H9 (cell line): ENCODE data around the gene ABHD14A. TPM values are rescaled to one million over a fixed set of nuclear protein-coding genes. Genes with fewer than 3 reads are reported as not detected.

Source experiments
- DNase-seq: peaks from one replicate; pipeline ENCODE4 v3.0.0-alpha.2; 2017
- H2AFZ ChIP-seq: one replicate; pipeline ENCODE4 v1.6.1; 2013; ENCODE audit warnings: mild to moderate bottlenecking, low read length, control low read depth, moderate library complexity
- H2AK5ac ChIP-seq: 2 replicates; pipeline ENCODE4 v1.6.1; 2013; ENCODE audit warnings: low read length, control low read depth, mixed read lengths; ENCODE audit not compliant: insufficient read length
- H2BK120ac ChIP-seq: one replicate; pipeline ENCODE4 v1.6.1; 2013; ENCODE audit warnings: low read depth, mild to moderate bottlenecking, low read length, control low read depth, inconsistent platforms; ENCODE audit not compliant: poor library complexity, severe bottlenecking
- H2BK12ac ChIP-seq: 2 replicates; pipeline ENCODE4 v1.6.1; 2013; ENCODE audit warnings: low read length, control low read depth, mixed read lengths, low read depth; ENCODE audit not compliant: insufficient read length
- H2BK15ac ChIP-seq: 2 replicates; pipeline ENCODE4 v1.6.1; 2013; ENCODE audit warnings: low read depth, low read length, control low read depth
- H2BK20ac ChIP-seq: one replicate; pipeline ENCODE4 v1.6.1; 2013; ENCODE audit warnings: low read depth, mild to moderate bottlenecking, low read length, control low read depth, inconsistent platforms; ENCODE audit not compliant: poor library complexity, severe bottlenecking
- H2BK5ac ChIP-seq: 2 replicates; pipeline ENCODE4 v1.6.1; 2013; ENCODE audit warnings: low read length, control low read depth, mixed read lengths; ENCODE audit not compliant: insufficient read length
- H3K14ac ChIP-seq: 2 replicates; pipeline ENCODE4 v1.6.1; 2013; ENCODE audit warnings: low read length, control low read depth; ENCODE audit not compliant: insufficient read depth
- H3K18ac ChIP-seq: 2 replicates; pipeline ENCODE4 v1.6.1; 2013; ENCODE audit warnings: low read depth, mild to moderate bottlenecking, mixed read lengths, low read length, control low read depth; ENCODE audit not compliant: insufficient read length
- H3K23ac ChIP-seq: 2 replicates; pipeline ENCODE4 v1.6.1; 2013; ENCODE audit warnings: low read length, control low read depth, mixed read lengths, low read depth; ENCODE audit not compliant: insufficient read length
- H3K23me2 ChIP-seq: 2 replicates; pipeline ENCODE4 v1.6.1; 2013; ENCODE audit warnings: low read depth, mild to moderate bottlenecking, mixed read lengths, low read length, control low read depth; ENCODE audit not compliant: insufficient read length, poor library complexity, severe bottlenecking
- H3K27ac ChIP-seq: 2 replicates; pipeline ENCODE4 v1.5.1; 2013; ENCODE audit warnings: low read length, control low read depth, mixed read lengths, low read depth; ENCODE audit not compliant: insufficient read length
- H3K27me3 ChIP-seq: 2 replicates; pipeline ENCODE4 v1.6.1; 2013; ENCODE audit warnings: low read length, control low read depth, inconsistent platforms; ENCODE audit not compliant: insufficient read depth
- H3K4ac ChIP-seq: 2 replicates; pipeline ENCODE4 v1.6.1; 2013; ENCODE audit warnings: low read depth, mild to moderate bottlenecking, control low read depth, inconsistent platforms, low read length, moderate library complexity
- H3K4me1 ChIP-seq: 2 replicates; pipeline ENCODE4 v1.6.1; 2013; ENCODE audit warnings: low read length, control low read depth, inconsistent platforms; ENCODE audit not compliant: insufficient read depth
- H3K4me2 ChIP-seq: 2 replicates; pipeline ENCODE4 v1.6.1; 2013; ENCODE audit warnings: low read length, control low read depth, mixed read lengths; ENCODE audit not compliant: insufficient read length, insufficient read depth
- H3K56ac ChIP-seq: 2 replicates; pipeline ENCODE4 v1.6.1; 2013; ENCODE audit warnings: low read depth, mild to moderate bottlenecking, mixed read lengths, low read length, control low read depth; ENCODE audit not compliant: insufficient read length
- H3K79me1 ChIP-seq: 2 replicates; pipeline ENCODE4 v1.6.1; 2013; ENCODE audit warnings: low read depth, mild to moderate bottlenecking, moderate library complexity, low read length, control low read depth, inconsistent platforms; ENCODE audit not compliant: insufficient read depth, poor library complexity, severe bottlenecking
- H3K79me2 ChIP-seq: 2 replicates; pipeline ENCODE4 v1.6.1; 2013; ENCODE audit warnings: low read length, control low read depth, inconsistent platforms; ENCODE audit not compliant: insufficient read depth
- H3K9ac ChIP-seq: 2 replicates; pipeline ENCODE4 v1.6.1; 2013; ENCODE audit warnings: low read length, control low read depth, mixed read lengths; ENCODE audit not compliant: insufficient read length; ENCODE audit errors: extremely low read depth
- H3K9me3 ChIP-seq: one replicate; pipeline ENCODE4 v1.6.1; 2013; ENCODE audit warnings: low read depth, low read length, inconsistent platforms; ENCODE audit not compliant: control insufficient read depth
- H3T11ph ChIP-seq: one replicate; pipeline ENCODE4 v1.6.1; 2013; ENCODE audit warnings: mild to moderate bottlenecking, low read length, control low read depth, inconsistent platforms
- H4K20me1 ChIP-seq: one replicate; pipeline ENCODE4 v1.6.1; 2013; ENCODE audit not compliant: control insufficient read depth, insufficient read length, insufficient read depth
- H4K5ac ChIP-seq: 2 replicates; pipeline ENCODE4 v1.6.1; 2013; ENCODE audit warnings: low read depth, mild to moderate bottlenecking, mixed read lengths, low read length, control low read depth; ENCODE audit not compliant: insufficient read length
- H4K8ac ChIP-seq: replicated peaks from 2 replicates; pipeline ENCODE4 v1.6.1; 2013; ENCODE audit warnings: low read length, control low read depth, mixed read lengths, low read depth; ENCODE audit not compliant: insufficient read length
- H4K91ac ChIP-seq: 2 replicates; pipeline ENCODE4 v1.6.1; 2013; ENCODE audit warnings: low read depth, mild to moderate bottlenecking, moderate library complexity, mixed read lengths, low read length, control low read depth; ENCODE audit not compliant: insufficient read length
- H3K27ac Mint-ChIP-seq, 3 experiments: 2 replicates in 2 of 3; 3 replicates in 1 of 3; pipeline ENCODE4 v1.8.0; 2020 to 2021; ENCODE audit warnings: mixed read lengths in 3 of 3, mild to moderate bottlenecking in 1 of 3, moderate library complexity in 1 of 3
- H3K27me3 Mint-ChIP-seq: 2 replicates; pipeline ENCODE4 v1.8.0; 2021; ENCODE audit warnings: low read depth, mild to moderate bottlenecking, moderate library complexity, mixed read lengths
- H3K36me3 Mint-ChIP-seq, 3 experiments: 2 replicates in 2 of 3; 3 replicates in 1 of 3; pipeline ENCODE4 v1.8.0; 2020 to 2021; ENCODE audit warnings: low read depth in 3 of 3, mixed read lengths in 3 of 3; ENCODE audit not compliant: insufficient read depth in 1 of 3
- H3K4me1 Mint-ChIP-seq, 2 experiments: 2 replicates each; pipeline ENCODE4 v1.8.0; 2020; ENCODE audit warnings: mixed read lengths in 2 of 2
- H3K4me3 Mint-ChIP-seq, 2 experiments: 2 replicates in 1 of 2; 3 replicates in 1 of 2; pipeline ENCODE4 v1.8.0; 2020 to 2021; ENCODE audit warnings: mild to moderate bottlenecking in 2 of 2, mixed read lengths in 2 of 2, moderate library complexity in 1 of 2
- H3K9me3 Mint-ChIP-seq, 2 experiments: 2 replicates in 1 of 2; 3 replicates in 1 of 2; pipeline ENCODE4 v1.8.0; 2020; ENCODE audit warnings: mild to moderate bottlenecking in 2 of 2, mixed read lengths in 2 of 2, moderate library complexity in 1 of 2
- CTCF ChIP-seq: fragments of 200-600 bp; sonication (generic); conservative IDR thresholded peaks from 3 replicates; pipeline ENCODE4 v1.8.0; 2021; ENCODE audit warnings: antibody characterized with exemption, mild to moderate bottlenecking
- WGBS: extraction: QIAGEN DNeasy Blood & Tissue Kit; methylation state at CpG from one replicate; pipeline ENCODE4 v1.1.7; 2013; ENCODE audit warnings: missing lambda C conversion rate, low lambda C conversion rate, mixed read lengths; ENCODE audit not compliant: insufficient read length; ENCODE audit errors: extremely low coverage; 5-methylcytosine and 5-hydroxymethylcytosine counted together
- total RNA-seq: library from RNA; stranded (reverse); gene quantifications from 2 replicates; pipeline ENCODE4 v1.2.1, GENCODE V29; 2021

Gene ABHD14A
- total RNA-seq, 1 experiment from 2014 or later, result 3.1 TPM

GRCh38 chr3:51971350-51971749 is 3.5 kb upstream of the ABHD14A start:
- peaks cover 32 to 53% of the 10 kb centered on the region in 2 experiments for H3K4me1 Mint-ChIP-seq

More at GRCh38 chr3:51971350-51971749, 3.5 kb upstream of the ABHD14A start:
- no peak for DNase-seq
- no peak overlapping the region for H3K18ac ChIP-seq
- H3K27ac ChIP-seq, result no peak overlapping the region
- no peak overlapping the region for H2BK15ac ChIP-seq
- peaks cover 21% of the 10 kb centered on the region; the same call in 1 of the 2 replicates for H3K4me1 ChIP-seq
- no peaks in the 10 kb centered on the region for H3K79me1 ChIP-seq
- no peak overlapping the region for H3K56ac ChIP-seq
- Mint-ChIP-seq H3K4me3 (no peak overlapping the region; a peak in 1 of 5 replicates), H3K27ac (no peak overlapping the region), H3K27me3 (peaks cover 21% of the 10 kb centered on the region), H3K9me3 (no peaks in the 10 kb centered on the region), H3K36me3 (peaks cover 0 to 2% (median 0%) of the 10 kb centered on the region in 3 experiments; a peak in 3 of 7 replicates)
- H4K5ac ChIP-seq, result no peak overlapping the region
- H2AFZ ChIP-seq, result no peak overlapping the region
- no peak for TF ChIP-seq CTCF
- peaks cover 5% of the 10 kb centered on the region; the same call in 1 of the 2 replicates for H3K27me3 ChIP-seq
- H2BK20ac ChIP-seq, result no peak overlapping the region
- H4K20me1 ChIP-seq, result peaks cover 3% of the 10 kb centered on the region
- H2BK120ac ChIP-seq, result no peak overlapping the region
- H3K14ac ChIP-seq, result no peak overlapping the region
- no peak overlapping the region for H2AK5ac ChIP-seq
- no peaks in the 10 kb centered on the region for H3K79me2 ChIP-seq
- H3K4me2 ChIP-seq, result no peak overlapping the region
- H3K9me3 ChIP-seq, result no peaks in the 10 kb centered on the region
- no CpG with 5 or more reads among the region's 11 CpGs for WGBS
- no peak overlapping the region for H3K4ac ChIP-seq
- no peak overlapping the region for H2BK5ac ChIP-seq
- no peak overlapping the region for H3K9ac ChIP-seq
- no peak overlapping the region for H4K91ac ChIP-seq
- H2BK12ac ChIP-seq, result no peak overlapping the region
- H3K23me2 ChIP-seq, result peaks cover 21% of the 10 kb centered on the region
- no peak overlapping the region for H4K8ac ChIP-seq
- H3T11ph ChIP-seq, result no peak overlapping the region
- no peak overlapping the region for H3K23ac ChIP-seq
